Measurements from ENCODE around the gene SGTA.
"Not testable (repeated sequence)": the region's sequence is repeated elsewhere in the genome, so short reads cannot be mapped to it uniquely, and the experiment has no call there.

The SGTA gene

DNA sequence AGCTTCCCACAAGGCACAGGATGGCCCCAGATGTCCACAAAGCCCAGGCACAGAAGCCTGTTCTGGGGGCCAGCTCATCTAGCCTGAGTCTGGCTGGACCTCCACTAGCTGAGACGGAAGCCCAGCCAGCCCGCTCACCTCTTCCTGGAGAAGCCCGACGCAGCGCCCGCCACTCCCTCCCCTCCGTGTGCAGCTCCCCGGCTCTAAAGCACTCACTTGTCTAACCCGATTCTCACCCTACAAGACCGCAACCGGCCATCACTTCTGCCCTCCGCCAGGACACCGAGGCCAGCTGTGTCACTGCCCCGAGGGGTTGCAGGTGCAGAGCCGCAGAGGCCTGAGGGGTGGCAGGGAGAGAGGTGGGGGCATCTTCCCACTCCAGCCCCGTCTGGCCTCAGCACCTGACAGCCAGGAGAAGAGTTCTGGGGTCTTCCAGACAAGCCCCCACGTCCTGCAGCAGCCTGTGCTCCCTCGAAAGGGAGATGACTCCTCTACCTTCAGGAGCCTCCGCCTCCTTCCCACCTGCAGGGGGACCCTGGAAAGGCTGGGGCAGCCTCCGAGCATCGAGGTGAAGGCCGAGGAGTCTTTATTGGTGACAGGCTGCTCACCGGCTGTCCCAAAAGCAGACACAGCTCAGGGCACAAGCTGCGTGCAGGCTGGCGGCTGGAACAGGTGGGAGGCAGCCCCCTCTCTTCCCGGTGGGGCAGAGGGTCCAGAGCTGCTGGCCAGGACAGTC lies 56.0 kb downstream of the SGTA start:
- DNase-seq (ENCODE audit: low spot score): no peak

DNA sequence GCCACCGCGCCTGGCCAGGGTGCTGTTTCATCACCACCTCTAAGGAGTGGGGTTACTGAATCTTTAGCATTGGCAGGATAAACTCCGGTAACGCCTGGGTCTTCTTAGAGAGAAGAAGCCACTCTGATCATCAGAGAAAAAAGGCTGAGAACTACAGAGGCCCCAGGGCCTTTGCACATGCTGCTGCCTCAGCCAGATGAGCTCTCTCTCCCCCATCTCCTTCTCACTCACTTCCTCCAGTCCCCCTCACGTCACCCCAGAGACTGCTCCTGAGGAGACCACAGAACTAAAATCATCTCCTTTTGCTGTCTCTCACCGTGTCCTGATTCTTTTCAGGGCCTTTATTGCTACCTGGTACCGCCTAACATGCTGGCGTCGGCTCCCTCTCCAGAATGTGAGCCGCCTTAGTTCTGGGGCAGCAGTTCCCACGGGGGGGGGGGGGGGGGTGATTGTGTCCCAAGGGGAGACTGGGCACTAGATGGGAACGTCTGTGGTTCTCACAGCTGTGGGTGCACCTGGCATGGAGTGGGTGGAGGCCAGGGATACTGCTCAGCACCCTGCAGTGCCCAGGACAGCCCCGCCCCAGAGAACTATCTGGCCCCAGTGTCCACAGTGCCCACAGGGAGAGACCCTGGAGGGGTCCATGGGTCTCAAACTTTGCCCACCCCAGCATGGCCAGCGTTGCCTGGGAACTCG lies 56.8 kb downstream of the SGTA start:
- no peak for DNase-seq (ENCODE audit: low spot score)

DNA sequence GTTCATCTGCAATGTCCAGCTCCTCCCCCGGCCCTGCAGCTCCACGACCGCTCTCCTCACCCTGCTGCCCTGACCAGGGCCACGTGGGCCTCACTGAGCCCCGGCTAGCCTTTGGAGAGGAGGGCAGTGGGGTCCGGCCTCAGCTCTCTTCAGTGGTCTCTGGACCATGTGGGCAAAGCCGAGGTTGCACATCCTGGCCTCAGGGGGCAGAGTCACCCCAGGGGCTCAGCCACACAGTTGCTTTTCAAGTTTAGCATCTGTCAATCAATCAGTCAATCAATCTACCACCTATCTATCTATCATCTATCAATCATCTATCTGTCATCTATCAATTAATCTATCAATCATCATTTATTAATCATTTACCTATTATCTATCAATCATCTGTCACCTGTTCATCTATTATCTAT lies 58.9 kb downstream of the SGTA start:
- DNase-seq (ENCODE audit: low spot score): no peak

DNA sequence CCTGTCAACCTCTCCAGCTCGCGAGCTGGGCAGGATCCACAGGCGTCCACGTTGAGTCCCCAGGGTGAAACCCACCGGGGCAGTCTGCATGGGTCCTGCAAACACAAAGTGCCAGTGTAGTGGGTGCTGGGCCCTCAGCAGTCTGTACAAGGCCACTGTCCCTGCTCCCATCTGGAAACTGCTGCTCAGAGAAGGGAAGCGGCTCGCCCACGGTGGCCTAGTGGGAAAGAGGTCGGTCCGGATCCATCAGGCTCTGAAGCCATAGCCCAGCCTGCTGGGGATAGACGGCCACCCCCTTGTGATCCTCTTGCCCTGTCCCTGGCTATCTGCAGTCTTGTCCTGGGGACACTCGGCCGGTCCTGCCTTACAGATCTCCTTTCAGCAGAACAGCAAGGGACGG lies 59.3 kb downstream of the SGTA start:
- no peak for DNase-seq (ENCODE audit: low spot score)

DNA sequence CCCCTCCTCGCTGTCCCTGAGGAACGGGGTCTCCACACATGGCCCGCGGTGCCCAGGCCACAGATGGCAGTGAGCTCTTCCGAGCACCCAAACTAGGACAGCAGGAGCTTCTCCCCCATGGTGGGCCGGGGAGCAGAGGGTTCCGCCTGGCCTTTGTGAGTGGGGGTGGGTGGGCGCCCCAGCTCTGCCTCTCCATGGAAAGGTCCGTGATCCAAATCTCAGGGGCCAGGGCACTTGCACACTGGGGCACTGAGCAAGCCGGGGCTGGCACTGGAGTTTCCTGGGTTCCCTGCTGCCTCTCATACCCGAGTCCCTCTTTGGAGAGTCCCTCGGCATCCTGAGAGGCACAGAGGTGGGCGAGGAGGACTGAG lies 59.7 kb downstream of the SGTA start:
- DNase-seq (ENCODE audit: low spot score): no peak

DNA sequence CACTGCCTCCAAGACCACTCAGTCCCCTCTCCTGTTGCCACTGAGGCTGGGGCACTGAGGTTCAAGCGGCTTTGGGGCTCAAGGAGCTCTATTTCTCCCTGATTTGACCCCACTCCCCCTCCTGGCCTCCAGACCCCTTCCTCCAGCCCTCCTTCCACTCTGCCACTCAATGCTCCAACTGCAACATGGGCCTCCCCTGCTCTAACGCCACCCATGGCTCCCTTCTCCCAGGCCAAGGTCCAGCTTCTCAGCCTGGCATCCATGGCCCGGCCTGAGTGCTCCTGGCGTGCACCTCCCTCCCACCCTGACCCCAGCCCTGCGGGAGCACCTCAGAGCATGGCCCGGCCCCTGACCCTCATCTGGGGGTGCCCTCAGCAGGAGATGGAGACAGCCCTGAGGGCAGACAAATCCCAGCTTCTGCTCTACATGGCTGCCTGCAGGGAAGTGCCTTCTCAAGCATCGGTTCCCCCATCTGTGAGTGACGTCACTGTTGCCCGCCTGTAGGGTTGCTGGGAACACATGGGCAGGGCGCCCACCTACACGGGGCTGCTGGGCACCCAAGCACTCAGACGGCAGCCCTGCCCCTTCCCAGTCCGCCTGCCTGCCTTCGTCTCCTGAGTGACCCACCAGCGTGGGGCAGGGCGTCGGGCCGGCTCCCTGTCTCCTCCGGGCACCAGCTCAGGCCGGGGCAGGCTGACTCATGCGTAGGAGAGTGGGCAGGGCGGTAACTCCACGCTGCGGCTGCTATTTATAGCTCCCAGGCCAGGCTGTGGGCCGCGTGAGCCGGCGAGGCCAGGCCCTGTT lies 60.3 kb downstream of the SGTA start:
- peak; percentile 81 for DNase-seq (ENCODE audit: low spot score)

DNA sequence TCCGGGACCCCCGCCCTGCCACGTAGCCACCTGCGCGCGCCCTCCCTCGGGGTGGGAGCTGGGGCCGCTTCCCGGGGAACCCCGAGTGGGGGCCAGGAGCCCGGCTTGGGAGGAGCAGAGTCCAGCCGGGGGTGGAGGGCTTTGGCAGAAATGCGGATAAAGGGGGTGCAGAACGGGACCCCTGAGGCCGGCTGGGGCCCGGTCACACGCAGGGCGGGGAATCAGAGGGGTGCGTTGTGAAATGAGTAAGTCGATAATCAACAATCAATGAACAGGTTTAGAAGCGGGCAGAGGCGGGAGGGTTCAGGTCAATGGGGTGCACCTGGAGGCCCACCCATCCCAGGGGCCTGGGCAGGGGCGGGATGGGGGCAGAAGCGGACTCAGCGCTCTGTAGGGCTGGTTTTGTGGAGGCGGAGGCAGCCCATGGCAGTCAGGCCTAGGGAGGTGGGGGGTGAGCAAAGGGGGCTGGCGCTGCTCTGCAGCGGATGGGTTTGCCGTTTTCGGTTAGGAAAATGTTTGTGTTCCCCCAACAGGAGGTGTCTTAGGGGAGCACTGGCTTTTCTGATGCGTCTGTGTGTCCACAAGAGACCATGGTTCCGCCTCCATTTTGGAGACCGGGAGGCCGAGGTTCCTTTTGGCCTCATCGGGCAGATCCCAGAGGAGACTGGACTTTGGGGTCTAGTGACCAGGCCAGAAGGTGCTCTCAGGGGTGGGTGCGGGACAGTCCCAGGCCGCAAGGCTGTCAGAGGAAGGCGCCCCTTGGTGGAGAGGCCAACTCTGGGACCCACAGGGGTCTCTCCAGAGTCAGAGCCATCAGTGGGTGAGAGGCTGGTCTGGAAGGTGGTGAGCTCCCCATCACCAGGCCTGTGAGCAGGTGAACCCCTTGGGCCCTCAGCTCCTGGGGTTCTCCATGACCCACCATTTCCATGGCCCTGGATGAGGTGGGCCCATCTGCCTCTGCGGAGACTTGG lies 61.2 kb downstream of the SGTA start:
- no peak for DNase-seq (ENCODE audit: low spot score)

DNA sequence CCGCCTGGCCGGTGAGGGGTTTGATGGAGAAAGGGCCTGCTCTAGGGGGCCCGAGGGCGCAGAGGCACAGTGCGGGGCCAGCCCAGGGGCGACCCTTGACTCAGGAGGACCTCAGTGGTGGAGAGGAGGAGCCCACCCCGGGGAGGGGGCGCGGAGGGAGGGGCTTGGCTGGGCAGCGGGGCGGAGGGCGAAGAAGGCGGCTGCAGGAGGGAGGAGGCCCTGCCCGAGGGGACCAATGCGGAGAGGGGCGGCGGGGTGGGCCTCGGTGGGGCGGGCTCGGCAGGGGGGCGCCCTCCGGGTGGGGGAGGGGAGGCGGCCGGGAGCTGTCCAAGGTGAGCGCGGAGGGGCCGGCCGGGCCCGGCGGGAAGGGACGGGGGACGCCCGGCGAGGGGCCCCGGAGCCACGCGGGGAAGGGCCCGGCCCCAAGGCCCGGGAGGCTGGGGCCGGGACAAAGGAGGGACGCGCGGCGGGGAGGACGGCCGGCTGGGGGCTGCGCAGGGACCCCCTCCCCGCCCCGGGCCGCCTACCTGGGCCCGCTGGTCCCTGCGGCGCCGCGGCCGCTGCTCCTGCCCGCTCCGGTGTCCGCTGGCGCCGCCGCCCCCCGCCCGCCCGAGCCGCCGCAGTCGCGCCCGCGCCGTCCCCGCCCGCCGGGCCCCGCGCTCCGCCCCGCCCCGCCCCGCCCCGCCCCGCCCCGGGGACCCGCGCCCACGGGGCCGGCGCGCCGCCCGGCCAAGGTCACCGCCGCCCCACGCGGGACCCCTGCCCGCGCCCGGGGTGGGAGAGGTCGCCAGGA lies 62.1 kb downstream of the SGTA start, which contains the start of gene DIRAS1:
DIRAS1 (minus strand) TSS at position 596 of the 793 bp plus-strand sequence. CDS start 3,566 bp downstream, outside the sequence.
- no peak for DNase-seq (ENCODE audit: low spot score)

DNA sequence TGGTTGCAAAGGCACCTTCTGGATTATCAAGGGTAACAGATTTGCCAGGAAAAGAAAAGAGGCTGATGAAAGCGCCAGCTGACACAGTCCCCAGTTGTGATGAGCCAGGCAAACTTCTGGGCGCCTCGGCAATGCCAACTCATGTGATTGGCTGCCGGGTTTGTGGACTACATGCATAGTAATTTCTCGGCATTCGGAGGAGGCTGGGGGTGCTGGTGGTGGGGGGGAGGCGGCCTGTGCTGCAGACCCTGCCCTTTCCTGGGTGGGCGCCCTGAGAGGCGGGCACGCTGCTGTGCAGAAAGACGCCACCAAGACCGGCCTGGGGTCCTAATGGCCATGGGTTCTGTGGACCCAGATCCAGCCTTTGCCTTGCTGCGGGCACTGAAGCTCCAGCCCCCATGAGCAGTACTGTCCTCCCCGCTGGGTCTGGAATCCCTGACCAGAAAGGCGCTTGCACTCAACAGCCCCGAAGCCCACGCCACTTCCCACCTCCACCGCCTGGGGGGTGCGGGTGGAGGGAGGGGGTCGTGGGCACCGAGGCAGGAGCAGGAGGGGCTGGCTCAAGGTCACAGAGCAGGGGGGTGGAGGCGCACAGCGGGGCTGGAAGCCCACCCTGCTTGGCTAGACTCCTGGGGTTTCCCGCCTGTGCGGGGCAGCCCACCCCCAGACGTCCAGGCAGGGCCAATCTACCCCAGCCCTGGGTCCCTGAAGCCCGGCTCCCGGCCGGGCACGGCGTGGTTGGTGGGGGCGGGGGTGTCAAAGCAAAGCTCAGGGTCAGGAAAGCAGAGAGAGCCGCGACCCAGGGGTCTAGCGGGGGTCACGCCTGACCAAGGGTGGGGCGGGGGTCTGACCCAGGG lies 62.9 kb downstream of the SGTA start:
- no peak for DNase-seq (ENCODE audit: low spot score)

DNA sequence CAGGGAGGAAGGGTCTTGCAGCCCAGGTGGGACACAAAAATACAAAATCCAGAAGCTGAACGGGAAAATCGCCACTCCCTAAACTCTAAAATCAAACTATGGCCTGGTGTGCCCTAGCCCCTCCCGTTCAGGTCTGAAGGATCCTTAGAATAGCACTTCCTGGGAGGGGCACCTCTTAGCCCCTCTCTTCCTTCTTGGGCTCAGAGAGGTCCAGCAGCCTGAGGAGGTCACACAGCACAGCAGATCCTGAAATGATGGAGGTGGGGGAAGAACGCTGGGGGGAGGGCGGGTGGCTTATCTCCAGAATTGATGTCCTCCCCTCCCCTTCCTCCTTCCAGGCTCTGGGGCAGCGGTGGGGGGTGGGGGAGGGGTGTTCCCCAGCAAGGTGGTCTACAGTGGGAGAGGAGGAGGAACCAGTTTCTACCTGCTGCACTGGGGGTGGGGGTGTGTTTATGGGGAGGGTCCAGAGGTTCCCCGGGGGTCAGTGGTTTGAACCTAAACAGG lies 63.8 kb downstream of the SGTA start:
- no peak for DNase-seq (ENCODE audit: low spot score)

DNA sequence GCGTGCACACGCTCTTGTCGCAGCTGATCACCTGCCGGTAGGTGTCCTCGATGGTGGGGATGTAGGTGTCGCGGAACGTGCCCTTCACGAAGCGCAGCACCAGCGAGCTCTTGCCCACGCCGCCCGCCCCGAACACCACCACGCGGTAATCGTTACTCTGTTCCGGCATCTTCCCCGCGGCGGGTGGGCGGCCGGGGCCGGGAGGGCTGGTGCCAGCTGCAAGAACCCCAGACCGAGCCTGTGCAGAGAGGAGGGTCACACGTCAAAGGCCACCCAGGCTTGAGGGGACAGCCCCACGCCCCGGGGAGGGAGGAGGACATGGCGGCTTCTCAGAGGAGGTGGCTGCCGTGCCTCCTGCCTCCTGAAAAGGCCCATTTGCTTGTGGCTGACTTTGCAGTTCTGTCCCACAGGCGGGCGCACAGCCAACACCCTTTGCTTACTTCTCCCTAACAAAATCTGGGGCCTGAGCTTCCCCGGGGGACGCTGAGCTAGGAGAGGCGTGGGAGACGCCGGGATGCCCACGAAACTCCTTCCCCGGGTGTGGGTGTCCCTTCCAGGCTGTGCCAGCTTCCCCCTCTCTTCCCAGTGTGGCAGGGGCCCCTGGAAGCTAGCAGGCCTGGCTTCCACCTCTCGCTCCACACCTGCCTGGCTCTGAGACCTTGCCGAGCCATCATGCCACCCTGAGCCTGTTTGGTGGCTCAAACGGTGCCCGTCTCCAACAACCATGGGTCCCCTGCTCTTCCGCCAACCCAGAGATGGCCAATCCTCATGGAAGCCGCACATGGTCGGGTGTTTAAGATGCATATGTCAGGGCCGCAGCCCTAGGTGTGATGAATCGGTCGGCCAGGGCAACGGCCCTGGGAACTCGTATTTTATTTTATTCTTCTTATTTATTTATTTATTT lies 65.2 kb downstream of the SGTA start:
- no peak for DNase-seq (ENCODE audit: low spot score)

DNA sequence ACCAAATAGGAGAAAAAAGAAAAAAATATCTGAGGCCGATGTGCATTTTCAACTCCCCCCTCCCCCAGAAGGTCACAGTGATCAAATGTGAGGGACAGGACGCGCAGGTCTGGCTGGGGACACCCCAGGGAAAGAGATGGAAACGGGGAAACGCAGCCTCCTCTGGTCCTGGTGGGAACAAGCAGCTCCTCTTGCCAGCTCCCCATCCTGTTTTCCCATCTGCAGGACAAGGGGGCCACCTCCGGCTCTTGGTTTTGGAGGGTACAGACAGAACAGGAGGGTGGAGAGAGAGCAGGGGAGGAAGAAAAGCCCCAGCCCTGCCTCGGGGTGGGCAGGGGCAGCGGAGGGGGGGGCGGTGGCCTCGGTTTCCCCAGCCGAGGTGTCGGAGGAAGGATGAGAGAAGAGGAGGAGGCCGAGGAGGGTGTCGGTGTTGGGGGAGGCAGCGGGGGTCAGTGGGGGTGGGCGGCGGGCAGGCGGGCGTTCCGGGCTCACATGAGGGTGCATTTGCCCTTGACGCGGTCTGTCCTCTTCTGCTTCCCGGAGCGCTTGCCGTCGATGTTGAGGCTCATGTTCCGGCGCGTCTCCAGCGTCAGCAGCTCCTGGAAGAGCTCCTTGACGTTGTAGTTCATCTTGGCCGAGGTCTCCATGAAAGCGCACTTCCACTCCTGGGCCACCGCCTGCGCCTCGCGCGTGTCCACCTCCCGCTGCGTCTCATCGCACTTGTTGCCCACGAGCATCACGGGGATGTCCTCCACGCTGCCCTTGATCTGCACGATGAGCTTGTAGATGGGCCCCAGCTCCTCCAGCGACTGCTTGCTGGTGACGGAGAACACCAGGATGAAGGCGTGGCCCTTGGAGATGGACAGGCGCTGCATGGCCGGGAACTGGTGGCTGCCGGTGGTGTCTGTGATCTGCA lies 66.1 kb downstream of the SGTA start:
- DNase-seq (ENCODE audit: low spot score): no peak

DNA sequence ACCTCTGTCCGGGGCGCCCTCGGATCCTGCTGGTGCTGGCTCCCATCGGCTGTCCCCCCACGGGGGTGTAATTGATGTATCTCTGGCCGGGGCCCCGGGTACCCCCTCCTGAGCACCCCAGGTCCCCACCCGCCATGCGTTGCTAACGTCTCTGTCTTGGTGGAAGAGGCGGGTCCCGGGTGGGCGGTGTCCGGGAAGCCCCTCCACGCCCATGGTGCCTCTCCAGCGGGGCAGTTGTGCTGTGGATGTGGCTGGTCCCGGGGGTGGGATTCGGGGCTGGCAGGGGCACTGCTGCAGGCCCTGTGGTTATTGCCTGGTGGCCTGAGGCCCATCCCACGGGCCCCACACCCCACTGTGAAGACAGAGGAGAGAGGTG lies 66.8 kb downstream of the SGTA start:
- no peak for DNase-seq (ENCODE audit: low spot score)

DNA sequence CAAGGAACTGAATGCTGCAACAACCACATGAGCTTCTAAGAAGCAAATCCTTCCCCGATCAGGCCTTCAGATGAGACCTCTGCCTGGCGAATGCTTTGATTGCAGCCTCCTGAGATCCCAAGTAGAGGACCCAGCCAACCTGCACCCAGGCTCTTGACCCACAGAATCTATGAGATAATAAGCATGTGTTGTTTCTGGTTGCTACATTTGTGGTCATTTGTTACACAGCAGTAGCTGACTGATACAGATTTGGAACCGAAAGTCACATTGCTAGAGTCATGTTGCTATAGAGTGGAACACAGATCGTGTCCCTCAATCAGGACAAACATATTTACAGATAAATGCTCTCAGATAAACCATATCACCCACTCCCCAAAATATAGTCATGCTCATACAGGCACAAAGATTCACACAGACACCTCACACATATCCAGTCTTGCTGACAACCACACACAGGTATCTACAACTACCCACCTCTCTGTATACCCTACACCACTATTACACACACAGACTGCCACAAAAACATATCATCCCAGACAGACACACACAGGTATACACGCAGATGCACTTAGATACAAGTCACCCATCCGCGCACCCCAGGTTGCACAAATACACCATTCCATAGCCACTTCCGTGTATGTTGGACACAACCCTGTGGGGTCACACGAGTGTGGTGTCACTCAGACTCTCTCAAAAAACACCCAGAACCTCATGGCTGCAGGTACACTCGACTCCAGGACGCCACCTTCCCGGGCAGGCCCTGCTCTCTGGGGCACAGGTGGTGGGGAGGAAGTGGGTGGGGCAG lies 67.4 kb downstream of the SGTA start:
- no peak for DNase-seq (ENCODE audit: low spot score)

DNA sequence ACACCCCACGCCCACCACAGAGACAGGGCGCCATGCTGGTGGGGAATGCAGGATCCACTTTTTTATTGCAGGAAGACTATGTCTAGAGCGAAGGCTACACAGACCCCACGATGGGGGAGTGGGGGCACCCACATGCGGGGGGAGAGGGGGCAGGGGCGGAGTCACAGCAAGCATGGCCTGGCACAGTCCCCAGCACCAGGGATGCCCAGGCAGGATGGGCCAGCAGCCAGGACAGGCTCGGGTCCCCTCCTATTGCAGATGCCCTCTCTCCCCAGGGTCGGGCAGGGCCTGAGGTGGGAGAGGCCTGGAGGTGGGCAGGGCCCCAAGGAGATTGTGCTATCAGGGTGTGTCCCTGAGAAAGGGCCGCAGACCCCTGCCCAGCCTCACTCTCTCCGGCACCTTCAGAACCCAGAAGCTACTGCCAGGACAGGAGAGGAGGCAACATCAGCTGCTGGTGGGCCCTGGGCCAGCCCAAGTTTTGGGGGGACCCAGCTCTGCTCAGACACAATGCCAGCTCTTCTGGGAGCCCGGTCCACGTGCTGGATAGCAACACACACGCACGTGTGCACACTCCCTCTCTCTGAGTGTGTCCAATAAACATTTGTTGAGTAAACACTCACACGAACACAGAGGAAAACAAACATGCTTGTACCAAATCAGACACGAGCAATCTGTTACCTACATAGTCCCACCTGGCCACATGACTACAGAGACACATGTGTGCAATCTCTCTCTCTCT lies 68.4 kb downstream of the SGTA start:
- DNase-seq (ENCODE audit: low spot score): no peak

DNA sequence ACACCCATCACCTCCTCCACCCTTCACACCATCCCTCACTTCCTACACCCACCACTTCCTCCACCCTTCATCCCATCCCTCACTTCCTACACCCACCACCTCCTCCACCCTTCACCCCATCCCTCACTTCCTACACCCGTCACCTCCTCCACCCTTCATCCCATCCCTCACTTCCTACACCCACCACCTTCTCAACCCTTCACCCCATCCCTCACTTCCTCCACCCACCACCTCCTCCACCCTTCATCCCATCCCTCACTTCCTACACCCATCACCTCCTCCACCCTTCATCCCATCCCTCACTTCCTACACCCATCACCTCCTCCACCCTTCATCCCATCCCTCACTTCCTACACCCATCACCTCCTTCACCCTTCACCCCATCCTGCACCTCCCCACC lies 69.0 kb downstream of the SGTA start:
- not testable (repeated sequence) for DNase-seq (ENCODE audit: low spot score)
